Omental fat pad (tissue), 4 donors: ENCODE data around the gene PRPF18. TPM values are rescaled to one million over a fixed set of nuclear protein-coding genes. Genes with fewer than 3 reads are reported as not detected.

Experiments used
- ATAC-seq: fragments of 150-250 bp; one replicate; pipeline ENCODE4 v1.9.1; 2016; ENCODE audit warnings: mild to moderate bottlenecking, moderate library complexity; ENCODE audit not compliant: low FRiP score
- DNase-seq: peaks from one replicate; pipeline ENCODE4 v3.0.0-alpha.2; 2019; ENCODE audit warnings: low spot score
- total RNA-seq, 4 donors: library from RNA; depleted of rRNA; stranded (reverse); fragments of >200 nt; gene quantifications; one replicate each; pipeline ENCODE4 v1.1.0, GENCODE V29; 2016
- TF ChIP-seq, protein P1 (sequence below), 3 donors: fragments of 450-650 bp; IDR thresholded peaks; one replicate each; pipeline ENCODE4 v1.5.1; 2016 to 2017; ENCODE audit warnings: antibody characterized with exemption in 3 of 3, mild to moderate bottlenecking in 3 of 3, moderate library complexity in 2 of 3

Gene PRPF18
- total RNA-seq, 4 donors from 2014 or later, result 21.2 to 32.9 (median 25.3) TPM

DNA sequence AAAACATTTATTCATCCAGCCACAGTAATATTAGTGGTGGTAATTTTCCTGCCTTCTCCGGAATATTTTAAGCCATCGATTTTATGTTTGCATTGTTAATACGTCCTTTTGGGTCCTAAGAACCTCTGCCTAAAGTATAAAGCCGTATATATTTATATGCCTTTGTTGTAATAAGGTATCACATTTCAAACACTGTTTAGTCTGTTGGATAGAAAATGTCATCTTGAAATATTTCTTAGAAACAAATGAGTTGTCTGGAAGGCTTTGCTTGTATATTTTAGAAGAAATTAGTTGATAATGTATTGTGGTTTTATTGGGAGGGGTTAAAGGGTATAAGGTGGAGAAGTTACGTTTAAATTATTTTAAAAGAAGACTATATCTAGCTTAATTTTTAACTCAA lies 11.1 kb downstream of the PRPF18 start:
- TF ChIP-seq, protein P1, sequence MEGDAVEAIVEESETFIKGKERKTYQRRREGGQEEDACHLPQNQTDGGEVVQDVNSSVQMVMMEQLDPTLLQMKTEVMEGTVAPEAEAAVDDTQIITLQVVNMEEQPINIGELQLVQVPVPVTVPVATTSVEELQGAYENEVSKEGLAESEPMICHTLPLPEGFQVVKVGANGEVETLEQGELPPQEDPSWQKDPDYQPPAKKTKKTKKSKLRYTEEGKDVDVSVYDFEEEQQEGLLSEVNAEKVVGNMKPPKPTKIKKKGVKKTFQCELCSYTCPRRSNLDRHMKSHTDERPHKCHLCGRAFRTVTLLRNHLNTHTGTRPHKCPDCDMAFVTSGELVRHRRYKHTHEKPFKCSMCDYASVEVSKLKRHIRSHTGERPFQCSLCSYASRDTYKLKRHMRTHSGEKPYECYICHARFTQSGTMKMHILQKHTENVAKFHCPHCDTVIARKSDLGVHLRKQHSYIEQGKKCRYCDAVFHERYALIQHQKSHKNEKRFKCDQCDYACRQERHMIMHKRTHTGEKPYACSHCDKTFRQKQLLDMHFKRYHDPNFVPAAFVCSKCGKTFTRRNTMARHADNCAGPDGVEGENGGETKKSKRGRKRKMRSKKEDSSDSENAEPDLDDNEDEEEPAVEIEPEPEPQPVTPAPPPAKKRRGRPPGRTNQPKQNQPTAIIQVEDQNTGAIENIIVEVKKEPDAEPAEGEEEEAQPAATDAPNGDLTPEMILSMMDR (IDR thresholded peaks at IDR 0.05), result no peak
- DNase-seq (no peak), ATAC-seq (no peak)

DNA sequence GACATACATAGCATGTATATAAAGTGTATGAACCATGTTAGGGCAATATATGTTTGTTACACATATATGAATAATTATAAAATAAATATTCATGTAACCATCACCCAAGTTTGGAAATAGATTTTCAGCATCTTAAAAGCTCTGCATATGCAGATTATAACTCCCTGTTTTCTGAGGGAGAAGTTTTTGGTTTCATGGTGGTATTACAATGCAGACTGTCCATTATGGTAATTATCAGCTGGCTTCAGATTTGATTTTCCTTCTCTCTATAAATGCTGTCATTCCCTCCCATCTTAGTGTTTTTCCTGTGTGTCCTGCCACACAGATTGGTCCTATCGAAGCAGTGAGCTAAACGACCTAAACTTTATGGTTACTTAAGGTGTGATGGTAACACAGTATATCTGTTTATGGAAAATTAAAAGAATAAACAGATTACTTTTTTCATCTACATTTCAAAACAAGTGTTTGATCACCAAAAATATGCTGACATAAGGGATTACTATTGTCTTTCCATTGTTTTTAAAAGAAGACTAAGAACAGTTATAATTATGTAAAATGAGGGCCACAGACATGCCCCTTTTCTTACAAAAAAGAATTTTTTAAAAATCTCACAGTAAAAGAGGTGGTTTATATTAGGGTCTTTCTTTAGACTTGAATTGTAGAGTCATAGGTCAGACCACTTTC lies 17.7 kb downstream of the PRPF18 start:
- DNase-seq, result no peak
- ATAC-seq, result no peak
- TF ChIP-seq, protein P1 (IDR thresholded peaks at IDR 0.05), result no peak

DNA sequence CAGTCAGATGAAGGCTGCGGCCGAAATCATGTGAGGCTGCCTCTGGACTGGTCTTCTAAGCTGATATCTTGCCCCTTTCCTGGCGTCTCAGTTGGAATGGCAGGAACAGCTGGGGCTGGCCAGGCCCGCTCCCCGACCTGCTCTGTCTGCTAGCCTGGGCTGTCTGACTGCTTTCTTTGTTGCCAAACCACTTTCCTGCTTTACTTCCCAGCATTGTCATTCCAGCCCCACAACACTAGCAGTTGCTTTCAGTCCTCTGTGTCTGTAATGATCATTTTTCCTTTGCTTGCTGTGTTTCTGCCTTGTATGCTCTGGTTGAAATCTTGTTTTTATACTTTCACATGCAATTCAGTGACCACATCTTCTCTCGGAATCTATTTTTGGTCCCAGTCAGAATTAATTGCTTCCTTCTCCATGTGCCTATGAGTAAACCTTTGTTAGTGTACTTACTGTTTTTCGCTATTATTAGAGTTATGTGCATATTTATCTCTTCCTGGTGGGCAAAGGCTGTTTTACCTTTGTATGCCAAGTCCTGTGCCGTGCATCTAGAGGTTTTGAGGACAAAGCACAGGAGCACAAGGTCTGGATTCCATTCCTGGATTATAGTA lies 21.6 kb downstream of the PRPF18 start:
- ATAC-seq (no peak), DNase-seq (no peak)
- TF ChIP-seq, protein P1 (IDR thresholded peaks at IDR 0.05), result no peak

DNA sequence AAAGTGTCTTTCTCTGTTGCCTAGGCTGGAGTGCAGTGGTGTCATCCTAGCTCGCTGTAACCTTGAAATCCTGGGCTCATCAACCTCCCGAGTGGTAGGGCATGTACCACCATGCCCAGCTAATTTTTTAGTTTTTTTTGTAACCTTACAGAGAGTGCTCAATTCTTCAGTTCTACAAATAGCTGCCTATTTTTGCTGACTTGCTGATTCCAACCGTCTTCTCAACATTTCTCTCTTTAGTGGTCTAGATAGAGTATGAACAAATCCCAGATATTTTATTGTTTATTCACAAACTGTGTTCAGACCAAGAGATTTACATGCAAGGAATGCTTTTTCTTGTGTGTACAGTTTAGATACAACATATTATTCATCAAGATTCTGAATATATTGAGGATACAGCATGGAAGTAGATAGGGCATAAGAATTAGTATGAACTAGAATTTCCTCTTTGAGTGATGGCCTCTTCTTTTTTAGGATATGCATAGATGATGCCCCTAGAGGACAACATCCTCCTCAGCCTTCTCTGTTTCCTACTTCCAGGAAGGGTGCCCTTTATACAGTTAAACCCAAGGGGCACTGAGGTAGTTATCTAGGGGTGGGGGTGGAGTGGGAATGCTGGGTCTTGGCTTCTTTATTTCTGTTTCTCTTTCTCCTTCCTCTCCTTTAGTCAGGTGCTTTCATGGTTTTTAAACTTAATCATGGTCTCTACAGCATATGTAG lies 26.0 kb downstream of the PRPF18 start:
- TF ChIP-seq, protein P1 (IDR thresholded peaks at IDR 0.05), result no peak
- ATAC-seq (no peak), DNase-seq (no peak)

DNA sequence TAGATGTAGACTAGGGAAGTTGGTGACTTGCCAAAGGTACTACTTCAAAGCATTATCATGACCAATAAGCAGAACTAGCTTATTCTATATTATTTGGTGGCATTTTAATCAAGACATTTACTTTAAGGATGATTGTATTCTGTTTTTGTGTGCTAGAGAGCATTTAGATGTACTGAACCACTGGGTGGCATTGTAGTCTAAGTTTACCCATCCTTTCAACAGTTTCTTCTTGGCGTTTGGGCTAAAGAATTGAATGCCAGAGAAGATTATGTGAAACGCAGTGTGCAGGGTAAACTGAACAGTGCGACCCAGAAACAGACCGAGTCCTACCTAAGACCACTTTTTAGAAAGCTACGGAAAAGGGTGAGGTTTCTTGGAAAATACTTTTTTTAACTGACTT lies 26.8 kb downstream of the PRPF18 start:
- DNase-seq, result no peak
- TF ChIP-seq, protein P1 (IDR thresholded peaks at IDR 0.05), result no peak
- ATAC-seq, result no peak

DNA sequence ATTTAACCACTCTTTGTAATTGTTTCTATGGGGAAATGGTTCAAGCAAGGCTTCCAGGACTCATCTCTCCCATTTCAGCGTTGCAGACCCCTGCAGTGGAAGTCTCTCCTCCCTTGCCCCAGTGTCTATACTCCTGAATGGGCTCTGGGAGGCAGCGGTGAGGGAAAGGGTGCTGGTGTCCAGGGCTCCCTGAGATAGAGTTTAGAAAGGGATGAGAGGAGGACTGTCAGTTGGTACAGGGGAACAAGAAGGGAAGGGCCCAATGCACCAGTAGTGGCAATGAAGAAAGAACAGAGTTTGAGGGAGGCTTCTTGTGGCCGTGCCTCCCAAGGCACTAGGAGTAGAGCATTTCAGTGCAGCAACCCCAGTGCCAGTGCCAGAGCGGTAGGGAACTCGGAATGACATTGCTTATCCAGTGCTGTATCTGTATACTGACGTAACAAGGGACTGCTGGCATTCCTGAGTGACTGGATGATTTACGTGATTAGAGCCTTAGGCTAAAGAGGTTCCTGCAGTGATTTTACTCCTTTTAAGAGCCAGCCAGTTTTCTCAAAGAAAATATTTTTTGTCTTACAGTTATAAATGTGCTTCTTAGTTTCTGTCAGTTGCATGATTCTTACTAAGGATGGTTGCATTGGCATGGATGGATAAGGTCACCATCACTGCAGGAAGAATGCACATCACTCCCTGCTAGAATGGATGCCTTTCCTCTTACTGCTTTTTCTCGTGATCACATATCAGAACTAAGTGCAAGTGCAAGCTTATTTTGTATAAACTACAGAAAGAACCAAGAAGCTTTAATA lies 28.0 kb downstream of the PRPF18 start:
- peak; percentile 32 for ATAC-seq
- TF ChIP-seq, protein P1 (IDR thresholded peaks at IDR 0.05), result no peak
- DNase-seq, result no peak
